Measurements from ENCODE around the gene COL4A2.

Gene COL4A2

GRCh38 chr13:110324026-110324749, 17.1 kb downstream of the COL4A2 start:
- no peak for TF ChIP-seq GATA2 (IDR thresholded peaks at IDR 0.05; ENCODE audit: low read depth, low read length)
- TF ChIP-seq GATA3 (IDR thresholded peaks at IDR 0.05; ENCODE audit: low read depth, low read length) = no peak

DNA sequence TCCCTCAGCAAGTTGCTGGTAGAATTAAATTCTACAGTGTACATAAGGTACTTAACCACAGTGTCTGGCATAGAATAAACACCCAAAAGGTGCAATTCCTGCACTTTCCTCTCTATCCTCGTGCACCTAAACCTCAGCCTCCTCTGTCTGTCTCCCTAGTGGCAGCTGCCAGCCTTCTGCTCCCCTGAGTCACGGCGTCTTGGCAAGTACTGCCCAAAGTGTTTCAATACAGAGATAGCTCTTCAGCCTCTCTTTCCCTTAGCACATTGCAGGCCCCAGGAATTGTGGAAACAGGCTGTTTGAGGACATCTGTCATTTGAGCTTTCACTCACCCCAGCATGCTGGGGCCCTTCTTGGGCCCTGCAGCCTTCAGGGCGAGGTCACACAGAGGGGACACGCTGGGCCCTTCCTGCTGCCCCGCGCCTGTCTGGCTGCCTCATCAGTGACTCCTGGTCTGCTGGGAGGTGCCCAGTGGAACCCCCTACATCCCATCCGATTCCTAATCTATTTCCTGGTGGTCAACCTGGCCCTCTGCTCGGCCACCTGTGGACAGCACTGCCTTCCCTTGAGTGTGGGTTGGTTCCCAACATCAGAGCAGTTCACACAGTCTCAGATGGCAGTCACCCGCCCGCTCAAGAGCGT, 19.3 kb downstream of the COL4A2 start:
- TF ChIP-seq GATA2 (IDR thresholded peaks at IDR 0.05; ENCODE audit: low read depth, low read length) = no peak
- no peak for TF ChIP-seq GATA3 (IDR thresholded peaks at IDR 0.05; ENCODE audit: low read depth, low read length)

DNA sequence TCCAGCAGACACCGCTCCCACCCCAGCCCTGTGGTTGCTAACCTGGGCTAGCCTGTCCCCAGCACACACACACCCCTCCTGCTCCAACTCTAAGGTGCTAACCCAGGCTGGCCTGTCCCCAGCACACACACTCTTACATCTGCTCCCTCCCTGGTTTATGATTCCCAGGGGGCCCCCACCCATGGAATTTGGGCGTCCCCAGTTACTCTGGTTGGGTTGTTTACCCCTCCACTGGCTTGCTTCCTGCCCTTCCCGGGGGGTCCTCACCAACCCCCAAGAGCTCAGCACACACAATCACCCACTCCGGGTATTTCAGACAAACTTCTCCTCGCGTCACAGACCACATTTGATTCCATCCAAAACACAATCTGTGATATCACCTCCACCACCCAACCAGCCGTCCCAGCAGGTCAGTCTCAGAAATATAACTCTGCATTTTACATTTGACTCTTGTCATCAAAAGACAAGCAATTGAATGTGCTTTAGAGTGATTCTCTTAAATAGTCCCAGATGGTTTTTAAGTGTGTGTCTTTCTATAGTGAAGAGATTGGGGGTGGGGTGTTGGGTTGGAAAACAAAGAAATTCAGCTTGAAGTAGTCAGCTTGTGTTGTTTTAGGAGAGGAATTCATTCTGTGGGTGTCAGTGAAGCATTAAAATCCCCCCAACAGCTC, 20.1 kb downstream of the COL4A2 start:
- no peak for TF ChIP-seq GATA3 (IDR thresholded peaks at IDR 0.05; ENCODE audit: low read depth, low read length)

GRCh38 chr13:110328573-110328972, 21.5 kb downstream of the COL4A2 start:
- no peak for TF ChIP-seq GATA2 (IDR thresholded peaks at IDR 0.05; ENCODE audit: low read depth, low read length)
- TF ChIP-seq GATA3 (IDR thresholded peaks at IDR 0.05; ENCODE audit: low read depth, low read length) = no peak

DNA sequence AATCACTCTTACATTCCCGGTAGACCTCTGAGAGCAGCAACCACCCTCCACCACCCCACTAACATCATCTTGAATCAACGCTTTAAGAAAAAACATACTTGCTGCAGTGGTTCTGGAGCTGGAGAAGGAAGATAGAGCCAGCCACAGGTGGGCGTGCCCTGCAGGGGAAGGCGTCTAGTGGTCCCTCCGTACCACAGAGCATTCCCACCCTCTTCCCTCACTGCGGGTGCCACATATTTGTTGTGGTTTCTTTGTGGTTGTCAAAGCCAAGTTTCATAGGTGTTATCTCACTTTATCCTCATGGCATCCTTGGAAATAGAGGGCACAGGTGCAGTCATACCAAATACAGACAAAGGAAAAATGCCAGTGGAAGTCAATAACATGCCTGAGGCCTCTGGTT, 22.2 kb downstream of the COL4A2 start:
- TF ChIP-seq GATA2 (IDR thresholded peaks at IDR 0.05; ENCODE audit: low read depth, low read length) = no peak
- TF ChIP-seq GATA3 (IDR thresholded peaks at IDR 0.05; ENCODE audit: low read depth, low read length) = no peak

- no peak for TF ChIP-seq GATA3 (IDR thresholded peaks at IDR 0.05; ENCODE audit: low read depth, low read length)
- TF ChIP-seq GATA2 (IDR thresholded peaks at IDR 0.05; ENCODE audit: low read depth, low read length) = no peak
Measured at GRCh38 chr13:110329798-110330461, 22.8 kb downstream of the COL4A2 start.

- TF ChIP-seq GATA3 (IDR thresholded peaks at IDR 0.05; ENCODE audit: low read depth, low read length) (no peak), GATA2 (IDR thresholded peaks at IDR 0.05; ENCODE audit: low read depth, low read length) (no peak)
Measured at GRCh38 chr13:110330491-110331011, 23.5 kb downstream of the COL4A2 start.

GRCh38 chr13:110331362-110331761, 24.3 kb downstream of the COL4A2 start:
- TF ChIP-seq GATA3 (IDR thresholded peaks at IDR 0.05; ENCODE audit: low read depth, low read length) (no peak), GATA2 (IDR thresholded peaks at IDR 0.05; ENCODE audit: low read depth, low read length) (no peak)

DNA sequence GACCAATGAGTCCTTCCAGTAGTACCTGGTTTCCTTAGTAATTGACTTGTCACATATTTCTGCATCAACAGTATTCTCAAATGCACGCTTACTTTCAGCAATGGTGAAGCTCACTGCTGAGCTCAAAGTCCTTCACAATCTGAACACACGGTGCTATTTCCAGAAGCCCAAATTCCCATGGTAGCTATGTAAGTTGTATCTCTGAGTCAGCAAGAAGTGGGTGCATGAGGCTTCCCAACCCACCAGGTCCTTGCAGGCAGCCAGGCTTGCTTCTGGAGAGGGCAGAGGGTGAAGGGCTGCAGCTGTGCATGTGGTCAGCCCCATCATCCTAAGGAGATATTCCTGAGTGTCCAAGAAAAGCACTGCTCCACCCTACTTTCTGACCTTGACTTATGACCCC, 25.7 kb downstream of the COL4A2 start:
- TF ChIP-seq GATA2 (IDR thresholded peaks at IDR 0.05; ENCODE audit: low read depth, low read length) (no peak), GATA3 (IDR thresholded peaks at IDR 0.05; ENCODE audit: low read depth, low read length) (no peak)

DNA sequence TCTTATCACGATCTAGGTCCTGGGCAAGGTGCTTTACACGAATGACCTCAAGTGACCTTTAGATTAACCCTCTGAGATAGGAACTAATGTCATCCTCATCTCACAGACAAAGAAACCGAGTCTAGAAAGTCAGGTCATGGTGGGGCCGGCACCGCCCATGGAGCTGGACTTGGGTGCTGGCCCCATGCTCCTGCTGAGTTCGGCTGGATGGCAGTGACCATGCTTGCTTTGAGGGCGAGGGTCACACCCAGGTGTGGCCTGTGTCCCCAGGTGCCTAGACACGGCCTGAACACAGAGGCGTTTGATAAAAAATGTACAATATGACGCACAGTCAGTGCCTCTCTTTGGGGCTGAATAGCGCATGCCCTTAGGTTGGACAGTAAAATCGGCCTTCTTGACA, 26.8 kb downstream of the COL4A2 start:
- TF ChIP-seq GATA2 (IDR thresholded peaks at IDR 0.05; ENCODE audit: low read depth, low read length) (no peak), GATA3 (IDR thresholded peaks at IDR 0.05; ENCODE audit: low read depth, low read length) (no peak)

GRCh38 chr13:110334256-110334655, 27.2 kb downstream of the COL4A2 start:
- TF ChIP-seq GATA3 (IDR thresholded peaks at IDR 0.05; ENCODE audit: low read depth, low read length) (no peak), GATA2 (IDR thresholded peaks at IDR 0.05; ENCODE audit: low read depth, low read length) (no peak)

DNA sequence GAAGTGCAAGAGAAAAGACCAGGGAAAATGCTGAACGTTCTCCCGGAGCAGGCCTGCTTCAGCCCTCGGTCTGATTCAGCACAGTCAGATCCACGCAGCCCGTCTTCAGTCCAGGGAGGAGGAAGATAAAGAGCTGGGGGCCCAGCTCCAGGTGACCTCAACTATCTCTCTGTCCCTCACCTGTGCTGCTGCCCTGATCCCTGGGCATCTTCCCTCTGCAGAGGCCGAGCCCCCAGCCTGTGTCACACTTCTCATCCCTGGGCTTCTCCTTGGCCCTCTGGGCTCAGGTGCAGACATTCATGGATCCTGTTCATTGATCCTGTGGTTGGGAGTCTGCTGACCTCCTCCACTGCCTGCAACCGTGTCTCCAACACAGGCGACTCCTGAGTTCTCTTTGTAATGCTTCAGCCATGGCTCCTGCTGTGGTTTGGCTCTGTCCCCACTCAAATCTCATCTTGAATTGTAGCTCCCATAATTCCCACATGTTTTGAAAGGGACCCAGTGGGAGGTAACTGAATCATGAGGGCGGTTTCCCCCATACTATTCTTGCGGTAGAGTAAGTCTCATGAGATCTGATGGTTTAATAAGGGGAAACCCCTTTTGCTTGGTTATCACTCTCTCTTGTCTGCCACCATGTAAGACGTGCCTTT, 27.9 kb downstream of the COL4A2 start:
- no peak for TF ChIP-seq GATA2 (IDR thresholded peaks at IDR 0.05; ENCODE audit: low read depth, low read length)
- TF ChIP-seq GATA3 (IDR thresholded peaks at IDR 0.05; ENCODE audit: low read depth, low read length) = no peak

DNA sequence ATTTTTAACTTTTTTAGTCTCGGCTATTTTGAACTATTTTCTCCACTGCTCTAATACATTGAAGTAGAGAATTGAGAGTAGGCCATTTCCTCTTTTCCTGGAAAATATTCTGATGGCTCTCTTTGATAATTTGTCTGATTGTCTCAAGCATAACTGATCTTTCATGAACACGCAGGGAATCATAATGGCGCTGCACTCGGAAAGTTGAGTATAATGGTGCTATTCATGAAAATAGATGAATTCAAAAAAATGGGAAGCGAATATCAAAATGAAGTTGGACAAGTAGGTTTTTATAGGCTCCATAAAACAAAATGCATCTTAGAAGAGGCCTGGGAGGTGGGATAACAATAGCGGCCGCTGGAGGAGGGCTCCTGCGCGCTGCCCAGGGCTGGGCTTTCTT, 29.0 kb downstream of the COL4A2 start:
- no peak for TF ChIP-seq GATA2 (IDR thresholded peaks at IDR 0.05; ENCODE audit: low read depth, low read length)
- no peak for TF ChIP-seq GATA3 (IDR thresholded peaks at IDR 0.05; ENCODE audit: low read depth, low read length)

GRCh38 chr13:110336681-110337080, 29.6 kb downstream of the COL4A2 start:
- TF ChIP-seq GATA3 (IDR thresholded peaks at IDR 0.05; ENCODE audit: low read depth, low read length) = no peak
- no peak for TF ChIP-seq GATA2 (IDR thresholded peaks at IDR 0.05; ENCODE audit: low read depth, low read length)

Measured in SH-SY5Y (cell line).